Measurements from ENCODE around the gene KLRD1. TPM values are rescaled to one million over a fixed set of nuclear protein-coding genes. Genes with fewer than 3 reads are reported as not detected.
"Not testable (repeated sequence)": the region's sequence is repeated elsewhere in the genome, so short reads cannot be mapped to it uniquely, and the experiment has no call there.

The KLRD1 gene
- total RNA-seq, 4 donors from 2014 or later = 0.20 to 8.6 (median 2.6) TPM

DNA sequence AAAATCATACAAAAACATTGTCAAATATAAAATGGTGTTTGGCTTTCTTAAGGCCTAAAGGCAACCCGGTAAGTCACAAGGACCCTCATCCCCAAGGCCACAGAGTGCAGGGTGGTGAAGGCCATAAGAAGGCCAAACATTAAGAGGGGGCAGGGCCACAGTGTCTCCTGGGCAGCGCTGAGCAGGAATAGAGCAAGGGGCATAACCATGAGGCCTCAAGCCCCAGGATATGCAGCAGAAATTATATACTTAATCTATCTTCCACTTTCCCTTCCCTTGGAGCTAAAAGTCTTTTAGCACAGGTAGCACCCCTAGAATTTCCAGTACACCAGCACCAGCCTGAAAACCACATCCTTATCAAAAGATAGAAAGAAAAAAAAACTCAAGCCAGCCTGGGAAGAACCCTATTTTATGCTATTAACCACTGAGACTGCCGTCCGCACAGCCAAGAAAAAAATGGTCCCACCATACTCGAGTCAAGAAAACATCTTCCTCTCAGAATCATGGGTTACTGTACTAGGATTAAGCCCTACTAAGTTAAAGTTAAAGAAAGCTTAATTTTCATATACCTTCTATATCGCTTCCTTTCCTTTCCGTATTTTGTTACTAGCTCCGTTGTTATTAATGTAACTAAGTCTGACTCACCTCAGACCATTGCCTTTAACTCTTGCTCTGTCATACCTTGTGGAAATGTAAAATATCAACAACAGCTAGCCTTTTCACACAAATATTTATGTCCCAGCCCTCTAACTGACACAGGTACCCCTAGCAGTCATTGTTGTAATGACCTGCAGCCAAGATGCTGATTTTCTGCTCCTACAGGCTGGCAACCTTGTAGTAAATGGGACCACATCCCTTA is 62.1 kb downstream of the KLRD1 start:
- H3K4me3 ChIP-seq = no peak overlapping the region
- no peak overlapping the region for H3K27ac ChIP-seq
- H3K27me3 ChIP-seq = no peaks in the 10 kb centered on the region
- DNase-seq = no peak
- H3K4me1 ChIP-seq = peaks cover 13 to 42% (median 27%) of the 10 kb centered on the region in 4 donors
- 93 to 95% methylated on average over 7 to 8 of the region's 8 CpGs for WGBS, 2 donors (ENCODE audit: low coverage in 1 of 2)
- H3K9me3 ChIP-seq = no peaks in the 10 kb centered on the region
- H3K36me3 ChIP-seq = no peaks in the 10 kb centered on the region
- intact Hi-C loops (cut with DNase I; ENCODE audit: low total_unique reads) (no loop called here), in situ Hi-C loops (cut with MboI; ENCODE audit: low pct_ligation_motif_present in 1 of 4, low pct_unique_long_range_greater_than_20kb in 1 of 4, low sequenced_read_pairs in 3 of 4) (no loop called here)
- no peak for TF ChIP-seq POLR2A (IDR thresholded peaks at IDR 0.05)
- no peak for TF ChIP-seq POLR2AphosphoS5 (IDR thresholded peaks at IDR 0.05)
- TF ChIP-seq, protein P1, sequence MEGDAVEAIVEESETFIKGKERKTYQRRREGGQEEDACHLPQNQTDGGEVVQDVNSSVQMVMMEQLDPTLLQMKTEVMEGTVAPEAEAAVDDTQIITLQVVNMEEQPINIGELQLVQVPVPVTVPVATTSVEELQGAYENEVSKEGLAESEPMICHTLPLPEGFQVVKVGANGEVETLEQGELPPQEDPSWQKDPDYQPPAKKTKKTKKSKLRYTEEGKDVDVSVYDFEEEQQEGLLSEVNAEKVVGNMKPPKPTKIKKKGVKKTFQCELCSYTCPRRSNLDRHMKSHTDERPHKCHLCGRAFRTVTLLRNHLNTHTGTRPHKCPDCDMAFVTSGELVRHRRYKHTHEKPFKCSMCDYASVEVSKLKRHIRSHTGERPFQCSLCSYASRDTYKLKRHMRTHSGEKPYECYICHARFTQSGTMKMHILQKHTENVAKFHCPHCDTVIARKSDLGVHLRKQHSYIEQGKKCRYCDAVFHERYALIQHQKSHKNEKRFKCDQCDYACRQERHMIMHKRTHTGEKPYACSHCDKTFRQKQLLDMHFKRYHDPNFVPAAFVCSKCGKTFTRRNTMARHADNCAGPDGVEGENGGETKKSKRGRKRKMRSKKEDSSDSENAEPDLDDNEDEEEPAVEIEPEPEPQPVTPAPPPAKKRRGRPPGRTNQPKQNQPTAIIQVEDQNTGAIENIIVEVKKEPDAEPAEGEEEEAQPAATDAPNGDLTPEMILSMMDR (IDR thresholded peaks at IDR 0.05) = no peak
- TF ChIP-seq EP300 (IDR thresholded peaks at IDR 0.05; ENCODE audit: low read depth) = no peak

DNA sequence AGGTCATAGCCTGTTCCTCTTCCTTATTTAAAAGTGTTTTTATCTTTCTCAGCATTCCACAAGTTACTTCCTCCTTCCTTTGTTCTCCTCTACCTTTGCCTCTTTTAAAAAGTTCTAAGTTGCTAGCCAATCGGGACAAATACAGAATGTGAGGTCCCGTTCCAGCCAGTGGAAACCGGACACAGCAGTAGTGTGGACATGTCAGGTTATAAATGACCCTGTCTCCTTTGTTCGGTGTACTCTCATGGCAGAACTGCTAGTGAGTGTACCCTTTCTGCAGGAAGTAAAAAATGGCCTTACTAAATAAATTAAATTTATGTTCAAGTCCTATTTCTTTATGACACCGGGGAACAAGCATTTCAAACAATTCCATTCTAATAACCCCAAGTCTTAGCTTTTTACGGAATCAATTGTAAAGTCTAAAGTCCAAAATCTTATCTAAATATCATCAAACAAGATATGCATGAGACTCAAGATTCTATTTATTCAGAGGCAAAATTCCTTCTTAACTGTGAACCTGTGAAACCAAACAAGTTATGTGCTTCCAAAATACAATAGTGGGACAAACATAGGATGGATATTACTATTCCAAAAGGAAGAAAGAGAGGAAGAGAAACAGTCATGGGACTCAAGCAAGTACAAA is 64.3 kb downstream of the KLRD1 start:
- H3K4me3 ChIP-seq; intact Hi-C loops (cut with DNase I; ENCODE audit: low total_unique reads); H3K9me3 ChIP-seq; DNase-seq; in situ Hi-C loops (cut with MboI; ENCODE audit: low pct_ligation_motif_present in 1 of 4, low pct_unique_long_range_greater_than_20kb in 1 of 4, low sequenced_read_pairs in 3 of 4); H3K36me3 ChIP-seq; H3K27me3 ChIP-seq: not testable (repeated sequence)
- Histone ChIP-seq H3K27ac (peak overlapping the region; percentile 71 to 84 (median 74)), H3K4me1 (peaks cover 0 to 31% (median 11%) of the 10 kb centered on the region in 4 donors)
- 42 to 44% methylated on average over 5 to 6 of the region's 6 CpGs for WGBS, 2 donors (ENCODE audit: low coverage in 1 of 2)

DNA sequence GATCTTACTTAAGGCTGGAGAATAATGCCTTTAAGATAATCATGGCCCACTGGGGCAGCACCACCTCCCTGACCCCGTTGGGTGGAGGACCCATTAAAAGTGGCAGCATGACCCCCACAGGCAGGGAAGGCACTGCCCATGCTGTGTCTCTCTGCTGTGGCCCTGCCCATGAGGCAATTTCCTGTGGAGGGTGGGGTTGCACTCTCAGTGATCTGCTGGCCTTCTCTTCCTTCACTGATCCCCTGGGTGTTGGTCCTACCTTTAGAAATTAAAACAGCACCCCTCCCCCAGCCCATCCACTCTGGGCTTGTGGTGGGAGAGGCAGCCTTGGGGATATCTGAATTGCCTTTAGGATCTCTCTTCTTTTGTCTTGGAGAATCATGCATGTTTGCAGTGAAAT is 64.9 kb downstream of the KLRD1 start:
- in situ Hi-C loops (cut with MboI; ENCODE audit: low pct_ligation_motif_present in 1 of 4, low pct_unique_long_range_greater_than_20kb in 1 of 4, low sequenced_read_pairs in 3 of 4) = no loop called here
- Histone ChIP-seq H3K27ac (peak overlapping the region; percentile 71 to 84 (median 74)), H3K27me3 (no peaks in the 10 kb centered on the region), H3K4me3 (no peak overlapping the region), H3K4me1 (peaks cover 0 to 29% (median 10%) of the 10 kb centered on the region in 4 donors), H3K9me3 (no peaks in the 10 kb centered on the region), H3K36me3 (no peaks in the 10 kb centered on the region)
- intact Hi-C loops (cut with DNase I; ENCODE audit: low total_unique reads) = no loop called here
- DNase-seq = peak; percentile 64
- WGBS, 2 donors (ENCODE audit: low coverage in 1 of 2) = 20% methylated on average over 1 of the region's 1 CpG; no CpG with 5 or more reads in 1 of the 2 donors
- TF ChIP-seq, protein P1 (IDR thresholded peaks at IDR 0.05) = no peak
- TF ChIP-seq EP300 (IDR thresholded peaks at IDR 0.05; ENCODE audit: low read depth) = no peak
- no peak for TF ChIP-seq POLR2A (IDR thresholded peaks at IDR 0.05)
- TF ChIP-seq POLR2AphosphoS5 (IDR thresholded peaks at IDR 0.05) = no peak

DNA sequence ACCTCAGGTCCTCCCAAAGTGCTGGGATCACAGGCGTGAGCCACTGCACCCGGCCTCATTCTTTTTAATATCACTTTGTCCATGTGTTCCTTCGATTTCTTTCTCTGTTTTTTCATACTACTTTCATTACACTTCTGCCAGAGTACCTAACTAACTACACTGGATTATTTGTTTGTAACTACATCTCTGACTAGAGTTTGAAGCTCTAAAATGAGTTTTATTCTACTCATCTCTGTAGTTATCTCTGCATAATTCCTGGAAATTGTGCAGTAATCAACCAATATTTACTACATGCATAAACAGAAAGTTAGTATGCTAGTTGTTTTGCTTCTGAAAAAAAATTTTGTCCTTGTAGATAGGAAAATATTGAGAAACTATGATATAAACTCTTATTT is 67.0 kb downstream of the KLRD1 start:
- no peak for DNase-seq
- in situ Hi-C loops (cut with MboI; ENCODE audit: low pct_ligation_motif_present in 1 of 4, low pct_unique_long_range_greater_than_20kb in 1 of 4, low sequenced_read_pairs in 3 of 4) = no loop called here
- H3K4me3 ChIP-seq = no peak overlapping the region

DNA sequence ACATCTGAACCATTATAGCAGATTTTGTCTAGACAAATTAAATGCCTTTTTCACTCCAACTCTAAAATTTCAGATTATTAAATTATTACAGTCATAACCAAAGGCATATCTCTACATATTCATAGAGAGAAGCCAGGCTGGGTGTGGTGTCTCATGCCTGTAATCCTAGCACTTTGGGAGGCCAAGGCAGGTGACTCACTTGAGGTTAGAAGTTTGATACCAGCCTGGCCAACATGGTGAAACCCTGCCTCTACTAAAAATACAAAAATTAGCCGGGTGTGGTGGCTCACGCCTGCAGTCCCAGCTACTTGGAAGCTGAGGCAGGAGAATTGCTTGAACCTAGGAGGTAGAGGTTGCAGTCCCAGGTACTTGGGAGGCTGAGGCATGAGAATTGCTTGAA is 71.1 kb downstream of the KLRD1 start:
- in situ Hi-C loops (cut with MboI; ENCODE audit: low pct_ligation_motif_present in 1 of 4, low pct_unique_long_range_greater_than_20kb in 1 of 4, low sequenced_read_pairs in 3 of 4); H3K36me3 ChIP-seq; H3K9me3 ChIP-seq; DNase-seq; H3K4me3 ChIP-seq; intact Hi-C loops (cut with DNase I; ENCODE audit: low total_unique reads); H3K27ac ChIP-seq; H3K27me3 ChIP-seq; H3K4me1 ChIP-seq: not testable (repeated sequence)
- WGBS, 2 donors (ENCODE audit: low coverage in 1 of 2) = 82 to 100% methylated on average over 1 to 2 of the region's 2 CpGs

More for the DNA sequence above, 67.0 kb downstream of the KLRD1 start:
- peak overlapping the region in 2 of 4 donors; percentile 6 to 38 for H3K27ac ChIP-seq
- 88 to 100% methylated on average over 2 to 3 of the region's 3 CpGs for WGBS, 2 donors (ENCODE audit: low coverage in 1 of 2)
- intact Hi-C loops (cut with DNase I; ENCODE audit: low total_unique reads) = no loop called here
- TF ChIP-seq, protein P1 (IDR thresholded peaks at IDR 0.05) = no peak
- TF ChIP-seq EP300 (IDR thresholded peaks at IDR 0.05; ENCODE audit: low read depth) (no peak), POLR2A (IDR thresholded peaks at IDR 0.05) (no peak), POLR2AphosphoS5 (IDR thresholded peaks at IDR 0.05) (no peak)
- peaks cover 0 to 29% (median 10%) of the 10 kb centered on the region in 4 donors for H3K4me1 ChIP-seq
- H3K27me3 ChIP-seq = no peaks in the 10 kb centered on the region
- no peaks in the 10 kb centered on the region for H3K9me3 ChIP-seq
- no peaks in the 10 kb centered on the region for H3K36me3 ChIP-seq

All from transverse colon (tissue), 4 donors.